Adrenal gland (tissue), 5 donors: Measurements from ENCODE around the gene TDP2.

ENCODE experiments used
- CTCF ChIP-seq, 6 experiments: fragments of 450-650 bp in 4 of 6; fragments of 200-600 bp in 2 of 6; sonication (generic) in 1 of 6; IDR thresholded peaks; 1 replicate in 5 of 6; 2 replicates in 1 of 6; pipeline versions ENCODE4 v1.5.1 to v1.8.0; 2016 to 2021; ENCODE audit warnings: antibody characterized with exemption in 6 of 6, mild to moderate bottlenecking in 2 of 6, moderate library complexity in 1 of 6
- POLR2A ChIP-seq, 2 donors: fragments of 450-650 bp; IDR thresholded peaks; one replicate each; pipeline ENCODE4 v1.6.1; 2017; ENCODE audit warnings: antibody characterized with exemption in 2 of 2, mild to moderate bottlenecking in 2 of 2, moderate library complexity in 1 of 2
- donor health status: DM: no; HTN: no; CAD: no.

- TF ChIP-seq CTCF (IDR thresholded peaks at IDR 0.05), result no peak
- TF ChIP-seq POLR2A (IDR thresholded peaks at IDR 0.05), result no peak
Observed at GRCh38 chr6:24692003-24692402, 25.3 kb upstream of the TDP2 start.
